Stimulated activated CD8-positive, alpha-beta memory T cell treated with anti-CD3 and anti-CD28 coated beads, Interleukin-7, amount 100 ng/mL, for 48 hours (primary cell): ENCODE results near the gene ROR2.
"Not testable (repeated sequence)": the region's sequence is repeated elsewhere in the genome, so short reads cannot be mapped to it uniquely, and the experiment has no call there.

ENCODE experiments used
- DNase-seq, 2 donors: peaks; one replicate each; pipeline ENCODE4 v3.0.0-alpha.2; 2020; ENCODE audit warnings: low read depth in 1 of 2; ENCODE audit errors: extremely low read depth in 1 of 2

Gene ROR2

DNA sequence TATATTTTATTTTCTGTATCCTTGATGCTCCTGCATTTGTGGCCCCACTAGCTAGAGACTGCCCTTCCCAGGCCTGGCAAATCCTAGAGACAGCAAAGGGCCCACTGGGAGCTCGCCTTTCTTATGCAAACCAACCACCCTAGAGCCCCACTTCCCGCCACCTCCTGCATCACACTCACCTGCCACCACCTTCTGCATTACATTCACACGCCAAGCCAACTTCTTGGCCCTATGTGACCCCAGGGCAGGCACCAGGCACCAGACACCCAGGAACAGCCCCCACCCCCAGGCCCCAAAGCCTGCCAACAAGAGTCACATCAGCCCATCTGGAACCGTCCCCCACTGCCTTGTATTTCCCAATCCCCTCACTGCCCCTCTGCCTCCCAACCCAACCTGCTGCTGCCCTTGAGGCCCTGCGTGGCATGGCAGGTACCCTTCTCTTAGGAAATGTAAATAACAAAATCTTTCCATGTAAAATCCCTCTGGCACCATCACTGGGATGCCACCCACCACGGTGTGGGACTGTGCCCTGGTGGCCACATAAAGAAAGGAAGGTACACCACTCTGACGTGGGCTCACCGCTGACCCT, 22.0 kb downstream of the ROR2 start:
- DNase-seq, result no peak

DNA sequence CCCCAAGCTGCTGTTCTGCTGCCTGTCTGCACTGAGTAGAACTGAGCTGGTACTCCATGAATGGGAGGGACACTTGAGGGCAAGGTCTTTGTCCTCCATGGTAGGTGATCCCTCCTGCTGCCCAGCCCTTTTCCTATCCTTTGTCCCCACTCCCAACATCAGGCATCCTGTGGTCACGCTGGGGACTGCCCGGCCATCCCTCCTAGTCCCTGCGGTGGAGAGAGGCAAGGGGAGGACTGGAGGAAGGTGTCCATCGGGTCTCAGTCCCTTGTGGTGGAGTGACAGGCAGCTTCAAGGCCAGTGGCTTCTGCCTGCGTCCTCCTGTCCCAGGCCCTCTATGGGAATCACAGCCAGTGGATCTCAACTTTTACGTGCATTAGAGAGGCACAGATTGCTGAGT, 25.9 kb downstream of the ROR2 start:
- DNase-seq, result no peak

DNA sequence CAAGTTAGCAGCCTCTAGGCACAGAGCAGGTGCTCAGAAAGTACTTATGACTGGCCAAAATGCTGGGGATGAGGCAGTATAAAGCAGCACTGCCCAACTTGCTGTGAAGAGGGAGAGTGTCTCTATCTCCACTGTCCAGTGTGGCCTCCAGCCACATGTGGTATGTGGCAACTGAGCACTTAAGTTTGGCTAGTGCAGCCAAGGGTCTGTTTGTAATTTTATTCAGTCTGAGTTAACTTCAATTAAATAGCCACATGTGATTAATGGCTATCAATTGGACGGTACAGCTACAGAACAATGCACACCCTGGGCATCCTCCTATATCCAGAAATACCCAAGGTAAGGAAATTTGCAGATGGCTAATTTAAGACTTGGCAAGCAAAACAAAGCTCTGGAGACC, 26.9 kb downstream of the ROR2 start:
- no peak for DNase-seq

DNA sequence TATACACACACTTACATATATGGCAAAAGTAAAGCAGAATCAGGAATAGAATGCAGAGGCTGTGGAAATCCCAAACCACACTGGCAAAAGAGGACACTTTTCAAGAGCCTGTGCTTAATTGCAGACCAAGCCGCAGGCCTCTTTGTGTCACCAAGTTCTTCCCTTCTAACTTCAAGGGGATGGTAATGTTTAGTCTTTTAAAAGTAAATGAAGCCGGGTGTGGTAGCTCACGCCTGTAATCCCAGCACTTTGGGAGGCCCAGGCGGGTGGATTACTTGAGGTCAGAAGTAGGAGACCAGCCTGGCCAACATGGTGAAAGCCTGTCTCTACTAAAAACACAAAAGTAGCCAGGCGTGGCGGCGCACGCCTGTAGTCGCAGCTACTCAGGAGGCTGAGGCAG, 28.7 kb downstream of the ROR2 start:
- no peak for DNase-seq

DNA sequence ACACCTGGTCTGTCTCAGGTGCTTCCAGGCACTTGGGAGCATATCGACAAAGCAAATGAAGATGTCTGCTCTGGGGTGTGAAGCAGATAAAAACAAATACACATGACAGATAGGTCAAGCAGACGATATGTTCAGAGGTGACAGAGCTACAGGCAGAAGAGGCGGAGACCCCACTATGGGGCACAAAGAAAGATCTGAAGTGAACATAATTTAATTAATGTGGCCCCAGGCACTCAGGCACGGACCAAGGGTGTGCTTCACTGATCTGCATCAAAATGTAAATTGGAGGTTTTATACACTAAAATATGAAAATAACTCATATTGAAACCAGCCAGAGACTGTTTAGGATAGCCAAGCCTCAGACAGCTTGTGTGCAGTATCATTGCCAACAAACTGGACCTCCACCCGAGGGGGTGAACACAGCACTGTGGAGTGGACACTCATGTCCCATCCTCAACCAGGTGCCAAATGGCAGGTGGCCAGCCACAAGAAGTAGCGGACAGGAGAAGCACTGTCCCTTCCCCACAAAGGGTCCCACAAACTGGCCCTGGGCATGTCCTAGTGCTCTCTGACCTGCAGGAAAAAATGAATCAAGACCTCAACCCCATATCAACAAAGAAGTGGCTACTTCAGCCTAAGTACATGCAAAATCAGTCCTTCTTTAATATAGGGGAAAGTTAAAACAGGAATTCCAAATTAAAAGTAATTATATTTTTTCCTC, 29.2 kb downstream of the ROR2 start:
- DNase-seq, result no peak

DNA sequence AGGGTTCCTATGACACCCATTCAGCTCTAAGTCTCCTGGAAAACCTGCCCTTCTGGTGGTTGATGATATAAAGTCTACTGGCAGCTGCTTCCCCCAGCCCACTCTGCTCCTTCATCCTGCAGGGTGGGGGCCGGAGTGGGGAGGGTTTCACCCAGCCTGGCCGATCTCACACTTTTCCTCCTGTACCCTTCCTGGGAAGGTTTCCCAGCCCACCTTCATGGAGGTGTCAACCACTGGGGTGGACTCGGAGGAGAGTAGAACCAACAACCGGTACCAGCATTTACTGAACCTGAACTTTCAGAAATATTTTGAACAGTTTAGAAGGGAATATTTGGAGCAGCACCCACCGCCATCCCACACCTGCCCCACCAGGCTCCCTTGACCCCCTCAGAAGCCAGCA, 30.4 kb downstream of the ROR2 start:
- DNase-seq, result no peak

DNA sequence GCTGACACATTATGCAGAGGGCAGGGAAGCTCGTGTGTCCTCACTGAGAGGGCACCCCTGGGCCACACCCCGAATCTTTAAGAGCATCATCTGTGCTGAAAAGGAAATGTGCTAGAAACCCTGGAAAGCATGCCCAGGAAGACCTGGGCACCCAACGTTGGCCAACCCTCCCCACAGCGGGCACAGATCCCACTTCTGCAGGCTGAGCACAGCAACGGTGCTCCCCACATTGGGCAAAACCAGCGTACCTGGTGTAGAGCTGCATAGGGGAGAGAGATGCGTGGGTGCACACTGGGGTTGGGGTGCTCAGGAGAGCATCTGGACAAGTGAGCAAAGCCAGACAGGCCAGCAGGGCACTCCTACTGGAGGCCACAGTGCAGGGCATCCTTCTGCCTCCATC, 32.6 kb downstream of the ROR2 start:
- DNase-seq, result no peak

DNA sequence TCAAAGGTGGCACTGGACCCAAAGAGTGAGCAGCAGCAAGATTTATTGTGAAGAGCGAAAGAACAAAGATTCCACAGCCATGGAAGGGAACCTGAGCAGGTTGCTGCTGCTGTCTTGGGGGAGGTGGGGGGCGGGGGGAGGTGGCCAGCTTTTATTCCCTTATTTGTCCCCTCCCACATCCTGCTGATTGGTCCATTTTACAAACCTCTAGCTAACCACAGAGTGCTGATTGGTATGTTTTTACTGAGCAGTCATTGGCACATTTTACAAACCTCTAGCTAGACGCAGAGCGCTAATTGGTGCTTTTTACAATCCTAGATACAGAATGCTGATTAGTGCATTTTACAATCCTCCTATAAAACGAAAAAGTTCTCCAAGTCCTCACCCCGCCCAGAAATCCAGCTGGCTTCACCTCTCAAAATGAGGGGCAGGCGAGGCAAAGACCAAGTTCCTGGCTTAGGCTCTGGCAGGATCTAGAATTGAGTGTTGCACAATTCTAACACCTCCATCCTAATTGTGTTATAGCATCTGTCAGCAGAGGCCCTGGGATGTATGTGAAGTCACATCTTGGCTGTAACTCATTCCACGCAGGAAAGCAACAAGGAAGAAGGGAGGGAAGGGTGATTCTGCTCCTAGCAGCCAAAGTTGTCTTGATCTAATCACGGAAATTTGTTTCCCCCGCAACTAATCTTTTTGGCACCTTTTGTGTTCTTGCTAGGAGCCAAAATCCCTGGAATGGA, 34.3 kb downstream of the ROR2 start:
- DNase-seq, result no peak

DNA sequence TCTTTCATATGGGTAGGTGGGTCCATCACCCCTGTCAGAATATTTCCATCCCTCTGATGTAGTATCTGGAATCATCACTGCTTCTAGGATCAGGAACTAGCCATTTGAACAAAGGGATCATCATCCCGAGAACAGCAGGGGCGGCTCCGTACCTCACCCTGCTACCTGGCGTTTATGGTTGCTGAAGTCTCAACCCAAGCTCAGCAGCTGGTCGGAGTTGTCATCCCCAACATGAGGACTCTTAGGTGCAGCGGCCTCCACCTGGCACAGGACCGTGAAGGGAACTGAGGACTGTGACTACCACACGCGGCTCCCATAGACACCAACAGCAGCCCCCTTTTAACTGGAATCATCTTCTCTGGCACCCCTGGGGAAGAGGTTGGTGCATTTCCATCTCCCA, 35.1 kb downstream of the ROR2 start:
- DNase-seq, result no peak

DNA sequence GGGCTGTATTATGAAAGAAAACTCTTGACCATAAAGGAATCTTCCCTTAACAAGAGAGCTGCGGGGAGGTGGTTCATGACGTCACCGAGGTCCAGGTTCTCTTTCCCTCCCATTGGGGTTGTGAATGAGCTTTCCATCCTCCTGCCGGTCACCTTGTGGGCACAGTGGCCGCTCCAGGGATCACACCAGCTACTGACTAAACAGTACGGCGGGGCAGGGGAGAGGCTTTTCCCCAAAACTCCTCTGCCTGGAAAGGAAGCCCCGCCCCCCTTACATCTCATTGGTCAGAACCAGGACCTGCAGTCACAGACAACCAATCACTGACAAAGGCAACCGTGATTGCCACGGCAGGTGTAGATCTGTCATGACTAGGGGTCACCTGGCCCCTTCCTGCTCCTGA, 35.6 kb downstream of the ROR2 start:
- DNase-seq, result no peak

DNA sequence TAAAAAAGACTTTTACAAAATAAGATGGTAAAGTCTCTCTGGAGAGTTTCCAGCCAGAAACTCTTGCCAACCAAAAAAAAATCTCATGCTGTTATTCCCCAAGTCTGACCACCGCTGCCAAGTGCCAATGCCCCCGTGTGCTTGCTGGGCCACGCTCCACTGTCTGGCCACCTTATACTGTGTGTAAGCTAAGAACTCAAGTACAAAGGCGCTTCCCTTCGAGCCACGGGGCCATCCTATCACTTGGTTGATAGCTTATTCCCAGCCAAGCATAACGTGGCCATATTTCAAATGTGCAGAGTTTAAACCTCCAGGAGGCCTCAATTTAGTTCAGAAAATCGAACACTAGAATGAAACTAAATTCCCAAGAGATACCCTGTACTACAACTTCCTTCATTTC, 36.0 kb downstream of the ROR2 start:
- DNase-seq, result no peak

DNA sequence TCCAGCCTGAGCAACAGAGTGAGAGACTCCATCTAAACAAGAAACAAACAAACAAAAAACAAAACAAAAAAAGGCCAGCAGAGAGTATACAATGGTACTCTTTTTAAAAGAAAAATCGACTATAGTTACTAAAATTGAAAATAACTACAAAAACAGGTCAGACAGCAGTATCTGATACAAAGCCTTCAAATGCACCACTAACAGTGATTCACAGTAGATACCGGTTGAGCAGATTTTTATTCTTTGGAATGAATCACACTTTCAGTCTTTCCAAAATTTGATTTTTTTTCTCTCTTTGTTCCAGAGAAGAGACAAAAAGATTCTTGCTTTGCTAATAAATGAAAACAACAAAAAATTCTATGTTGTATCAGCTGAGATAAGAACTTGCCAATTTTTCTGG, 36.9 kb downstream of the ROR2 start:
- no peak for DNase-seq

DNA sequence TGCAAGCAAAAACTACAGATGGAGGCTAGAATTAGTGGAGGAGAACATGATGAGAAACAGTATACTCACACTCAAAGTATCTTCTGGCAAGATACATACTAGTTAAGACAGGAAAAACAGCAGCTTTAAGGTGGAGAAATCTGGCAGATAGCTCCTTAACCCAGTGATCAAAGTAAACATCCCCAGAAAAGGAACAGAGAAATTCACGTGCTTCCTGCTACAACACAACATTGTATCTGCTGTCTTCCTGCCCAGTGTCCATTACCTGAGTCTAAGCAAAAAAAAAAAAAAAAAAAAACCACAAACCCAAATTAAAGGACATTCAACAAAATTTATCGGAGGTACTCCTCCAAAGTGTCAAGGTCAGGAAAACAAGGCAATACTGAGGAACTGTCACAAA, 38.4 kb downstream of the ROR2 start:
- no peak for DNase-seq

DNA sequence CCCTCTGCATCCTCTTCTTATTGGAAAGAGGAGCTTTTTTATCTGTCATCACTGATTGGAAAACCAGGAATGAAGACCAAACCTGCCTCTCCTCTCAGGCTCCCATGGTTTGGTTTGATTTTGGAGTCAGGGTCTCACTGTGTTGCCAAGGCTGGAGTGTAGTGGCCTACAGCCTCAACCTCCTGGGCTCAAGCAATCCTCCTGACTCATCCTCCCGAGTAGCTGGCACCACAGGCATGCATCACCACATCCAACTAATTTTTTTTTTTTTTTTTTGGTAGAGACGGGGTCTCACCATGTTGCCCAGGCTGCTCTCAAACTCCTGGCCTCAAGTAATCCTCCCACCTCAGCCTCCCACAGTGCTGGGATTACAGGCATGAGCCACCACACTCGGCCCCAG, 40.8 kb downstream of the ROR2 start:
- DNase-seq, result not testable (repeated sequence)

DNA sequence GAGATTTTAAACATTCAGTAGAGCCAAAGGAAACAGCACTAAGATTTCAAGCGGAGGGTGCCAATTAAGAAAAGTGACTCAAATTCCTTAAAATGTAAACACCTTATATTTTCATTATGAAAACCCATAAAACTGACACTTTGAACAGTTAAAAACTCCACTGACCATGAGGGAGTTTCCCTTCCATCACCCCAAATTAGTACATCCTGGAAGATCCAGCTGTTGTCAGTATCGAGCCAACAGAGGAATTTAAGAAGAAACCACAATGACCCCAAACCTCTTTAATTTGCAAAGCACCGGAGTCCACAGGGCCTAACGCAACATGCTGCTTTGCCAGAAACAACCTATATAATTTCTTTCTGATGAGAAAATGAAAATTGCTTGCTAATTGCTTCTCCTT, 41.3 kb downstream of the ROR2 start:
- no peak for DNase-seq

DNA sequence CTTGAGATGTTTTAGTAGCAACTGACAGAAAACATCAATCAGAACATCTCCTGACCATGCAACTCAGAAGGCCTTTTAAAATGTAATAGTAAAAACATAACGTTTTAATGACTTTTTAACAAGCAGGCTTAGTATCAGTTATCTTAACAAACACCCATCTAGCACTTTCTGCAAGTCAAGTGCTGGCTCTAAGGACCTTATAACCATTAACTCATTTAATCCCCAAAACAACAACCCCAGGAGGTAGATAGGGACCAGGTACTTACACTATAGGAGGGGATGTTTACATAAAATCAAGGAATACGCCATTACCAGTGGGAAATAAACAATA, 41.8 kb downstream of the ROR2 start:
- no peak for DNase-seq

DNA sequence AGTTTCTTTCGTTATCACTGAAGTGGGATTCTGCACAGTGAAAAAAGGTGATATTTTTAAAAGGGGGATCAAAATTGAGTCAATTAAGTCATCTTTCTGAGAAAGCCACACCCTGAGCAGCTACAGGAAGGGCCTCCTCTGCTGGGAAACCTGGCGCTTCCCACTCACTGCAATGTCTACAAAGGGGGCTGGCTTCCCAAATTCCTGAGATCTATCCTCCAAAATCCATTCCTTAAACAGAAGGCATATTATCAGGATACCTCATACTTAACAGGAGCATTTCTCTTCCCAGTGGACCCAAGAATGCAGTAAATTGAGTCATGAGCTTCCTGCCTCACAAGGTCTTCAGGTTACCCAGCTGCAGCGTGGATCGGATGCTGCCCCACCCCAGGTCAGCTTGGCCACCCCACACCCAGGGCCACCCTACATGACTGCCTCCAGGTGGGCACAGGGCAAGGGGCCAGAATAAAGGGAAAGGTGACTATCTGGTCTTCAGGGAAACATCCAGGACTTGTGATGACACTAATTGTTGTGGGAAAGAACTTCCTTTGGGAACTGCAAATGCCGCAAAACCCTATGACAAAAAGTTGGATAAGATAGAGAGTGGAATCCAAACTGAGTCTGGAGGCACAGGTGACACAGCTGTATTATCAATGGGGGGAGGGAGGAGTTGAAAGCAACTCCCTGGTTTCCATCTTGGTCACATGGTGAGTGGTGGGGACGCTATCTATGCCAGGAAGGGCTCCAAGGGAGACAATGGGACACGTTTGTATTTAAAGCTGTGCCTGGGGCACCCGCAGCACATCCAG, 42.3 kb downstream of the ROR2 start:
- DNase-seq, result no peak

DNA sequence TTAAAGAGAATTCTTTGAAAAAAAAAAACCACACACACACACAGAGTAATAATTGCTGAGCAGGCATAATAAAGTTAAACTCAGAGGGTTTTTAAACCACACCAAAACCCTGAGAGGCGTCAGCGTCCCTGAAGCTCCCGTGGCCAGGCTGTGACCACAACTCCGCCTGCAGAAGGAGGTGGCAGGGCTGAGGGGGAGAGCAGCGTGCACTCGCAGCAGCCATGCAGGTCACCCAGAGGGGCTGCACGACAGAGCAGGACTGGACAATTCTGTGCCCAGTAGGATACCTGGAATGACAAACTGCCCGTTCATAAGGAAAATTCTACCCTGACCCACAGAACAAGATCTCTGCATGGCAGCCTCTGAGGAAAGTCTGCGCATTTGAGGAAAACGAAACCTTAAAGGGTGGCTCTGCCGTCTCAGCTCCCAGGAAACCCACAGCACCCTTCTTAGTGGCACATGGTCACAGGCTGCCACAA, 44.0 kb downstream of the ROR2 start:
- peak; percentile 24 to 27 for DNase-seq

DNA sequence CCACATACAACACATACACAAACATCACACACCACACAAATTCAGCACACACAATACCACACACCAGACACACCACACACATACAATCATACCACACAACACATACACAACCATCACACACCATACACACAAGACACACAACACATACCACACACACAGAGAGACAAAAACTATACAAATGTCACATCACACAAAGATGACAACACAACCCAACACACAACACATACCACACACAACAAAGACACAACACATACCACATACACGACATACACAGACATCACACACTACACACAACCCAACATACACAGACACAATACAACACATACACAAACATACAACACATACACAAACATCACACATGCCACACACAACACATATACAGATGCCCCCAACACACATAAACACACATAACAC, 44.8 kb downstream of the ROR2 start:
- DNase-seq, result no peak

DNA sequence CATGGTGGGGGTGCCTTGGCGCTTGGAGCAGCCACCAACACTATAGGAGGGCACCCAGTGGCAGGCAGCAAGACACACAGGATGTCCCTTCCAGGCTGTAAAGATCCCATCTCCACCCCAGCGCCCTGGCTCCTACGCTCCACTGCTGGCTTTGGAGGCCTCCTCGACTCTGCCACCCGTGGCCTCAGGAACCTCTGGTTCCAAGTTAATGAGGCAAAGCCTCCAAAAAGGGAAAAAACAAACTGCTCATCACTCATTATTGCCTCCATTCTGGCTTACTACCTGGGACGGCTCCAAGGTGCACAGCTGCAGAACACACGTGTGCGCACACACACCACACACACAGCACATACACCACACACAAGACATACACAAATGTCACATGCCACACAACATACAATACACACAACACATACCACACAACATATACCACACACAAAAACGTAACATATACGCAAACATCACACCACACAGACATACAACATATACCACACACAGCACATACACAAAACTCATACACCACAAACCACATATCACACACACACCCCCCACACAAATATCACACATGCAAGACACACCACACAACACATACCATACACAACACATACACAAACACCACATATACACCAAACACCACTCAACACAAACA, 45.3 kb downstream of the ROR2 start:
- no peak for DNase-seq
